ENCODE data around the gene TMPRSS11B. TPM values are rescaled to one million over a fixed set of nuclear protein-coding genes. Genes with fewer than 3 reads are reported as not detected.

The TMPRSS11B gene, protein sequence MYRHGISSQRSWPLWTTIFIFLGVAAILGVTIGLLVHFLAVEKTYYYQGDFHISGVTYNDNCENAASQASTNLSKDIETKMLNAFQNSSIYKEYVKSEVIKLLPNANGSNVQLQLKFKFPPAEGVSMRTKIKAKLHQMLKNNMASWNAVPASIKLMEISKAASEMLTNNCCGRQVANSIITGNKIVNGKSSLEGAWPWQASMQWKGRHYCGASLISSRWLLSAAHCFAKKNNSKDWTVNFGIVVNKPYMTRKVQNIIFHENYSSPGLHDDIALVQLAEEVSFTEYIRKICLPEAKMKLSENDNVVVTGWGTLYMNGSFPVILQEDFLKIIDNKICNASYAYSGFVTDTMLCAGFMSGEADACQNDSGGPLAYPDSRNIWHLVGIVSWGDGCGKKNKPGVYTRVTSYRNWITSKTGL
- not detected in 2 replicates for total RNA-seq
- polyA plus RNA-seq: not detected in 2 replicates
- not detected in 2 replicates for polyA plus RNA-seq (2011; cell fraction: cytosol; rRNA removed)
- not detected in 2 replicates for polyA plus RNA-seq (2011; cell fraction: nucleus; rRNA removed)
- polyA plus RNA-seq (2012): not detected in 2 replicates
- not detected in 2 replicates for polyA minus RNA-seq
- not detected for polyA minus RNA-seq (2011; cell fraction: cytosol; rRNA and poly(A)+ RNA removed)
- polyA minus RNA-seq (2011; cell fraction: nucleus; rRNA and poly(A)+ RNA removed): not detected in 2 replicates
- not detected for Bru-seq, nascent RNA
- not detected for BruChase-seq, experiment 1, labeled RNA remaining after a 6-hour chase
- not detected for BruChase-seq, experiment 2, labeled RNA remaining after a 2-hour chase
- long read RNA-seq: 0 reads

DNA sequence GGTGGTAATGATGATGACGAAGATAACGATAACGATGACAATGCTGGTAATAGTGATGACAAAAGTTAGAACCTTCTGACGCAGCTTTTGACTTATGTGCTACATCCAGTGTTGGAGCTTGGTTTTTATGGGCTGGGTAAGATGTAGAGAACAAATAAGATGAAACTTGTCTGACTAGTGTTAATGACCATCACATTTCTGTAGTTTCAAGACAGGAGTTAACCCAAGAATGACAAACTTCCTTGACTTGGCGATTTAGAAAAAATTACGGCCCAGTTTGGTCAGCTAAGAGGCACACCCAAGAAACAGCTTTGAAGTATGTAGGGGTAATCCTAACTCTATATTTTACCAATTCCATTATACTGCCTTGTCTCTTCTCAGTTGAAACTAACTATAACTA lies at the start of gene TMPRSS11B:
Gene TMPRSS11B (minus strand): TSS at position 101 of the 400 bp plus-strand sequence. CDS start 136 bp downstream, outside the sequence.
- no peak within 1 kb of the TSS for H3K4me2 ChIP-seq (ENCODE audit: insufficient read depth, low read length)
- no peak within 1 kb of the TSS for H3K9ac ChIP-seq (replicated peaks; ENCODE audit: extremely low read depth, insufficient read depth, low read length)
- no peaks in the 10 kb centered on the region for H3K9me3 ChIP-seq (replicated peaks; ENCODE audit: control insufficient read depth, insufficient read depth, low read length)
- no peaks in the 10 kb centered on the region for H3K36me3 ChIP-seq (ENCODE audit: control insufficient read depth in 2 of 2, extremely low read depth in 1 of 2, insufficient read depth in 2 of 2, low read length in 2 of 2)
- no peak within 1 kb of the TSS for H2AFZ ChIP-seq (ENCODE audit: low read depth, low read length)
- H3K27me3 ChIP-seq (ENCODE audit: control insufficient read depth in 2 of 2, insufficient read depth in 2 of 2, low read length in 2 of 2): no peaks in the 10 kb centered on the region
- no peak for FAIRE-seq
- intact Hi-C loops (cut with micrococcal nuclease) (no loop called here), dilution Hi-C loops (cut with MboI; ENCODE audit: extremely low pct_ligation_motif_present, low sequenced_read_pairs) (no loop called here)
- TF ChIP-seq JUN (IDR thresholded peaks at IDR 0.05; ENCODE audit: borderline replicate concordance, insufficient read depth, insufficient read length, low read depth) (no peak), GATA2 (IDR thresholded peaks at IDR 0.05; ENCODE audit: insufficient read depth, insufficient read length, low read depth, low read length) (no peak), FOS (IDR thresholded peaks at IDR 0.05; ENCODE audit: borderline replicate concordance, insufficient read depth, low read length) (no peak), POLR2A (IDR thresholded peaks at IDR 0.05; ENCODE audit: low read depth, low read length) (no peak)
- no peaks in the 10 kb centered on the region for H3K4me1 ChIP-seq (ENCODE audit: control insufficient read depth, extremely low read depth, insufficient read depth, low read length)
- no peaks in the 10 kb centered on the region for H3K9me1 ChIP-seq (replicated peaks; ENCODE audit: control insufficient read depth, extremely low read depth, insufficient read depth, low read length)
- H4K20me1 ChIP-seq (replicated peaks; ENCODE audit: control insufficient read depth, extremely low read depth, insufficient read depth, low read length): no peaks in the 10 kb centered on the region
- no peak within 1 kb of the TSS for H3K27ac ChIP-seq (ENCODE audit: insufficient read depth, low read depth, low read length)
- H3K4me3 ChIP-seq (replicated peaks in 1 of 3; ENCODE audit: insufficient read depth in 1 of 3, low read depth in 1 of 3, low read length in 3 of 3): no peak within 1 kb of the TSS
- ChIA-PET CTCF (interaction anchor here (1.2 kb wide), 1 partner anchor 26 kb away, joined by 3 read pairs; no protein-coding TSS in a partner anchor), POLR2A (no interaction called here)
- no peaks in the 10 kb centered on the region for H3K79me2 ChIP-seq (ENCODE audit: control insufficient read depth, insufficient read depth, low read length)
- DNase-seq (ENCODE audit: low read depth, low spot score): no peak
- BruUV-seq (replicated peaks): no TSS peak

DNA sequence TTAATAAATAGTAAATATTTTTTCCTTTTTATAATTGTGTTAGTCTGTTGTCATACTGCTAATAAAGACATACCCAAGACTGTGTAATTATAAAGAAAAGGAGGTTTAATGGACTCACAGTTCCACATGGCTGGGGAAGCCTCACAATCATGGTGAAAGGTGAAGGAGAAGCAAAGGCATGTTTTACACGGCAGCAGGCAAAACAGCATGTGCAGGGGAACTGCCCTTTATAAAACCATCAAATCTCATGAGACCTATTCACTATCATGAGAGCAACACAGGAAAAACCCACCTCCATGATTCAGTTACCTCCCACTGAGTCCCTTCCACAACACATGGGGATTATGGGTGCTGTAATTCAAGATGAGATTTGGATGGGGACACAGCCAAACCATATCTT lies 45.8 kb upstream of the TMPRSS11B start:
- TF ChIP-seq JUN (IDR thresholded peaks at IDR 0.05; ENCODE audit: borderline replicate concordance, insufficient read depth, insufficient read length, low read depth) (no peak), POLR2A (IDR thresholded peaks at IDR 0.05; ENCODE audit: low read depth, low read length) (no peak), GATA2 (IDR thresholded peaks at IDR 0.05; ENCODE audit: insufficient read depth, insufficient read length, low read depth, low read length) (no peak), POLR2AphosphoS5 (IDR thresholded peaks at IDR 0.05; ENCODE audit: insufficient read depth, low read depth, low read length) (no peak), EZH2 (IDR thresholded peaks at IDR 0.05; ENCODE audit: borderline replicate concordance, low read depth, low read length, severe bottlenecking) (no peak), FOS (IDR thresholded peaks at IDR 0.05; ENCODE audit: borderline replicate concordance, insufficient read depth, low read length) (no peak), MYC (IDR thresholded peaks at IDR 0.05; ENCODE audit: low read depth, low read length) (no peak)
- TF ChIP-seq, protein P1, sequence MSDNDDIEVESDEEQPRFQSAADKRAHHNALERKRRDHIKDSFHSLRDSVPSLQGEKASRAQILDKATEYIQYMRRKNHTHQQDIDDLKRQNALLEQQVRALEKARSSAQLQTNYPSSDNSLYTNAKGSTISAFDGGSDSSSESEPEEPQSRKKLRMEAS (IDR thresholded peaks at IDR 0.05; ENCODE audit: insufficient read depth, insufficient read length): no peak
- TF ChIP-seq, protein P2, sequence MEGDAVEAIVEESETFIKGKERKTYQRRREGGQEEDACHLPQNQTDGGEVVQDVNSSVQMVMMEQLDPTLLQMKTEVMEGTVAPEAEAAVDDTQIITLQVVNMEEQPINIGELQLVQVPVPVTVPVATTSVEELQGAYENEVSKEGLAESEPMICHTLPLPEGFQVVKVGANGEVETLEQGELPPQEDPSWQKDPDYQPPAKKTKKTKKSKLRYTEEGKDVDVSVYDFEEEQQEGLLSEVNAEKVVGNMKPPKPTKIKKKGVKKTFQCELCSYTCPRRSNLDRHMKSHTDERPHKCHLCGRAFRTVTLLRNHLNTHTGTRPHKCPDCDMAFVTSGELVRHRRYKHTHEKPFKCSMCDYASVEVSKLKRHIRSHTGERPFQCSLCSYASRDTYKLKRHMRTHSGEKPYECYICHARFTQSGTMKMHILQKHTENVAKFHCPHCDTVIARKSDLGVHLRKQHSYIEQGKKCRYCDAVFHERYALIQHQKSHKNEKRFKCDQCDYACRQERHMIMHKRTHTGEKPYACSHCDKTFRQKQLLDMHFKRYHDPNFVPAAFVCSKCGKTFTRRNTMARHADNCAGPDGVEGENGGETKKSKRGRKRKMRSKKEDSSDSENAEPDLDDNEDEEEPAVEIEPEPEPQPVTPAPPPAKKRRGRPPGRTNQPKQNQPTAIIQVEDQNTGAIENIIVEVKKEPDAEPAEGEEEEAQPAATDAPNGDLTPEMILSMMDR (IDR thresholded peaks at IDR 0.05; ENCODE audit: extremely low read depth in 1 of 2, insufficient read depth in 1 of 2, low read depth in 1 of 2, low read length in 2 of 2): no peak
- H3K4me2 ChIP-seq (ENCODE audit: insufficient read depth, low read length): no peak overlapping the region
- no TSS peak for BruUV-seq (replicated peaks)
- POLR2A ChIA-PET: no interaction called here
- dilution Hi-C loops (cut with MboI; ENCODE audit: extremely low pct_ligation_motif_present, low sequenced_read_pairs) (no loop called here), intact Hi-C loops (cut with micrococcal nuclease) (no loop called here)
- H3K36me3 ChIP-seq (ENCODE audit: control insufficient read depth in 2 of 2, extremely low read depth in 1 of 2, insufficient read depth in 2 of 2, low read length in 2 of 2): no peaks in the 10 kb centered on the region
- no peak for FAIRE-seq
- no peak overlapping the region for H3K9ac ChIP-seq (replicated peaks; ENCODE audit: extremely low read depth, insufficient read depth, low read length)
- H4K20me1 ChIP-seq (replicated peaks; ENCODE audit: control insufficient read depth, extremely low read depth, insufficient read depth, low read length): no peaks in the 10 kb centered on the region
- H2AFZ ChIP-seq (ENCODE audit: low read depth, low read length): no peak overlapping the region
- no peak overlapping the region for H3K27ac ChIP-seq (ENCODE audit: insufficient read depth, low read depth, low read length)
- CTCF ChIA-PET: no interaction called here
- H3K9me1 ChIP-seq (replicated peaks; ENCODE audit: control insufficient read depth, extremely low read depth, insufficient read depth, low read length): no peaks in the 10 kb centered on the region
- H3K27me3 ChIP-seq (ENCODE audit: control insufficient read depth in 2 of 2, insufficient read depth in 2 of 2, low read length in 2 of 2): peaks cover 1 to 12% of the 10 kb centered on the region in 2 experiments
- no peaks in the 10 kb centered on the region for H3K4me1 ChIP-seq (ENCODE audit: control insufficient read depth, extremely low read depth, insufficient read depth, low read length)
- no peak for DNase-seq (ENCODE audit: low read depth, low spot score)
- no peak overlapping the region for H3K4me3 ChIP-seq (replicated peaks in 1 of 3; ENCODE audit: insufficient read depth in 1 of 3, low read depth in 1 of 3, low read length in 3 of 3)
- no peaks in the 10 kb centered on the region for H3K9me3 ChIP-seq (replicated peaks; ENCODE audit: control insufficient read depth, insufficient read depth, low read length)
- no peaks in the 10 kb centered on the region for H3K79me2 ChIP-seq (ENCODE audit: control insufficient read depth, insufficient read depth, low read length)

Data from endothelial cell of umbilical vein (primary cell).